IMR-90 (cell line): ENCODE data around the gene TMEM127.

ENCODE experiments used
- CEBPB ChIP-seq: IDR thresholded peaks from 2 replicates; pipeline ENCODE4 v1.6.1; 2012; ENCODE audit warnings: low read depth, low read length, improper control_type of control experiment
- FOS ChIP-seq: fragments of 150-350 bp; IDR thresholded peaks from 2 replicates; pipeline ENCODE4 v1.6.1; 2016; ENCODE audit warnings: low read depth, low read length
- MAZ ChIP-seq: IDR thresholded peaks from 2 replicates; pipeline ENCODE4 v1.6.1; 2012; ENCODE audit warnings: low read depth, mild to moderate bottlenecking, low read length, improper control_type of control experiment, moderate library complexity, borderline replicate concordance
- MXI1 ChIP-seq: IDR thresholded peaks from 2 replicates; pipeline ENCODE4 v1.6.1; 2012; ENCODE audit warnings: low read depth, mild to moderate bottlenecking, low read length, moderate library complexity, borderline replicate concordance
- NFE2L2 ChIP-seq: fragments of 150-350 bp; IDR thresholded peaks from 2 replicates; pipeline ENCODE4 v1.6.1; 2016; ENCODE audit warnings: low read depth, mild to moderate bottlenecking, low read length
- POLR2A ChIP-seq: IDR thresholded peaks from 2 replicates; pipeline ENCODE4 v1.6.1; 2012; ENCODE audit warnings: mild to moderate bottlenecking, low read depth, low read length
- RAD21 ChIP-seq: IDR thresholded peaks from 2 replicates; pipeline ENCODE4 v1.6.1; 2012; ENCODE audit warnings: low read length, improper control_type of control experiment
- RFX5 ChIP-seq: IDR thresholded peaks from 2 replicates; pipeline ENCODE4 v1.8.0; 2012; ENCODE audit warnings: low read depth, mild to moderate bottlenecking, low read length, moderate library complexity
- SMC3 ChIP-seq: fragments of 150-350 bp; IDR thresholded peaks from 2 replicates; pipeline ENCODE4 v1.6.1; 2016; ENCODE audit warnings: low read depth, mild to moderate bottlenecking, antibody characterized with exemption, low read length, moderate library complexity
- TF ChIP-seq, protein P1 (sequence below): conservative IDR thresholded peaks from 2 replicates; pipeline ENCODE4 v1.5.1; 2012; ENCODE audit warnings: mild to moderate bottlenecking, low read depth, low read length, improper control_type of control experiment
- TF ChIP-seq, protein P2 (sequence below): fragments of 150-350 bp; IDR thresholded peaks from 2 replicates; pipeline ENCODE4 v1.6.1; 2016; ENCODE audit warnings: low read depth, mild to moderate bottlenecking, low read length, moderate library complexity, borderline replicate concordance
- TF ChIP-seq, protein P3 (sequence below): fragments of 150-350 bp; IDR thresholded peaks from 2 replicates; pipeline ENCODE4 v1.6.1; 2017; ENCODE audit warnings: mild to moderate bottlenecking, antibody characterized with exemption, low read length, low read depth

DNA sequence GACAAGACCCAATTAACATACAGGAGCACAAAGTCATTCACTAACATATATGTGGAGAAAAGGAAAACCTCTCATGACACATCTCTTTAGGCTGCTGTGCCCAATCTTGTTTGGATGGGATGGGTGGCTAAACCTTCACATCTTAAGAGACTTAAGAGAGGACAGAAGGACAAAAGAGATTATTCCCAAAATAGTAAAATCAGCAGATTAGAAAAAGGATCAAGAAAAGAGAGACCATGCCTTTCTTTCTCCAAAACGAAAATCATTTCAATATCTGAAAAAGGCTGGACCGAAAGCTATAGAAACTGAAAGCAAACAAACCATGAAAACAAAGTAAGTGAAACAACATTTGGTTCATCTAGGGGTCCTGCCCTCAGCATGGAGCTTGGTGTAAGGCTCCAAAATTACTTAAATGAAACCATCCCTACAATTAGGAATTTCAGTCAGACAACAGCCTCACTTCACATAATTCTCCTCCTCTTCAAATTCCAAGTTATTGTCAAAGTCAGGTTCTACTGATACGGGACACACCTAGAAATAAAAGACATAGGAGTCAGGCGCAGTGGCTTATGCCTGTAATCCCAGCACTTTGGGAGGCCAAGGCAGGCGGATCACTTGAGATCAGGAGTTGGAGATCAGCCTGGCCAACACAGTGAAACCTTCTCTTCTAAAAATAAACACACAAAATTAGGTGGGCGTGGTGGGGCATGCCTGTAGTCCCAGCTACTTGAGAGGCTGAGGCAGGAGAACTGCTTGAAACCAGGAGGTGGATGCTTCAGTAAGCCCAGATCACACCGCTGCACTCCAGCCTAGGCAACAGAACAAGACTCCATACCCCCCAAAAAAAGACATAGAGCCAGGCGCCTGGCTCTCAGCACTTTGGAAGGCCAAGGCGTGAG is 62.4 kb downstream of the TMEM127 start:
- TF ChIP-seq POLR2A (no peak), MXI1 (no peak), SMC3 (no peak), CEBPB (no peak), NFE2L2 (no peak), RFX5 (no peak), MAZ (no peak), RAD21 (no peak), FOS (no peak)
- TF ChIP-seq, protein P1, sequence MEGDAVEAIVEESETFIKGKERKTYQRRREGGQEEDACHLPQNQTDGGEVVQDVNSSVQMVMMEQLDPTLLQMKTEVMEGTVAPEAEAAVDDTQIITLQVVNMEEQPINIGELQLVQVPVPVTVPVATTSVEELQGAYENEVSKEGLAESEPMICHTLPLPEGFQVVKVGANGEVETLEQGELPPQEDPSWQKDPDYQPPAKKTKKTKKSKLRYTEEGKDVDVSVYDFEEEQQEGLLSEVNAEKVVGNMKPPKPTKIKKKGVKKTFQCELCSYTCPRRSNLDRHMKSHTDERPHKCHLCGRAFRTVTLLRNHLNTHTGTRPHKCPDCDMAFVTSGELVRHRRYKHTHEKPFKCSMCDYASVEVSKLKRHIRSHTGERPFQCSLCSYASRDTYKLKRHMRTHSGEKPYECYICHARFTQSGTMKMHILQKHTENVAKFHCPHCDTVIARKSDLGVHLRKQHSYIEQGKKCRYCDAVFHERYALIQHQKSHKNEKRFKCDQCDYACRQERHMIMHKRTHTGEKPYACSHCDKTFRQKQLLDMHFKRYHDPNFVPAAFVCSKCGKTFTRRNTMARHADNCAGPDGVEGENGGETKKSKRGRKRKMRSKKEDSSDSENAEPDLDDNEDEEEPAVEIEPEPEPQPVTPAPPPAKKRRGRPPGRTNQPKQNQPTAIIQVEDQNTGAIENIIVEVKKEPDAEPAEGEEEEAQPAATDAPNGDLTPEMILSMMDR = no peak
- TF ChIP-seq, protein P2, sequence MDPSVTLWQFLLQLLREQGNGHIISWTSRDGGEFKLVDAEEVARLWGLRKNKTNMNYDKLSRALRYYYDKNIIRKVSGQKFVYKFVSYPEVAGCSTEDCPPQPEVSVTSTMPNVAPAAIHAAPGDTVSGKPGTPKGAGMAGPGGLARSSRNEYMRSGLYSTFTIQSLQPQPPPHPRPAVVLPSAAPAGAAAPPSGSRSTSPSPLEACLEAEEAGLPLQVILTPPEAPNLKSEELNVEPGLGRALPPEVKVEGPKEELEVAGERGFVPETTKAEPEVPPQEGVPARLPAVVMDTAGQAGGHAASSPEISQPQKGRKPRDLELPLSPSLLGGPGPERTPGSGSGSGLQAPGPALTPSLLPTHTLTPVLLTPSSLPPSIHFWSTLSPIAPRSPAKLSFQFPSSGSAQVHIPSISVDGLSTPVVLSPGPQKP = no peak
- TF ChIP-seq, protein P3, sequence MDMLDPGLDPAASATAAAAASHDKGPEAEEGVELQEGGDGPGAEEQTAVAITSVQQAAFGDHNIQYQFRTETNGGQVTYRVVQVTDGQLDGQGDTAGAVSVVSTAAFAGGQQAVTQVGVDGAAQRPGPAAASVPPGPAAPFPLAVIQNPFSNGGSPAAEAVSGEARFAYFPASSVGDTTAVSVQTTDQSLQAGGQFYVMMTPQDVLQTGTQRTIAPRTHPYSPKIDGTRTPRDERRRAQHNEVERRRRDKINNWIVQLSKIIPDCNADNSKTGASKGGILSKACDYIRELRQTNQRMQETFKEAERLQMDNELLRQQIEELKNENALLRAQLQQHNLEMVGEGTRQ = no peak
